PC-3 (cell line): Measurements from ENCODE around the gene ITCH. TPM values are rescaled to one million over a fixed set of nuclear protein-coding genes. Genes with fewer than 3 reads are reported as not detected.
"Not testable (repeated sequence)": the region's sequence is repeated elsewhere in the genome, so short reads cannot be mapped to it uniquely, and the experiment has no call there.

ENCODE experiments used
- ATAC-seq: fragments of 200-7000 bp; cut with Tn5 transposase; 2 replicates; pipeline ENCODE4 v1.9.1; 2020; ENCODE audit warnings: mild to moderate bottlenecking, moderate library complexity
- BruUV-seq: library from RNA; stranded (reverse); fragments of 400-500 nt; replicated peaks from 2 replicates; lab custom pipeline; 2021; lab: Mats Ljungman, UMichigan
- CTCF ChIA-PET: fragments of 300-600 bp; sonication (Branson Sonifier 250); formaldehyde crosslinking; loops from one replicate; lab custom pipeline; 2022; ENCODE audit warnings: antibody characterized with exemption; lab: Charles Lee
- POLR2A ChIA-PET: fragments of 300-600 bp; sonication (Branson Sonifier 250); formaldehyde crosslinking; loops from one replicate; lab custom pipeline; 2022; ENCODE audit warnings: antibody characterized with exemption; ENCODE audit not compliant: unreplicated experiment; lab: Charles Lee
- DNase-seq: peaks from one replicate; pipeline ENCODE4 v3.0.0-alpha.2; 2015
- H2AFZ ChIP-seq: fragments of 300-600 bp; sonication (generic); 2 replicates; pipeline ENCODE4 v1.6.0; 2016; ENCODE audit warnings: antibody characterized with exemption, low read length
- H3F3A ChIP-seq: fragments of 300-600 bp; sonication (generic); one replicate; pipeline ENCODE4 v1.6.0; 2017; ENCODE audit warnings: antibody characterized with exemption, low read length, control low read depth, mild to moderate bottlenecking; ENCODE audit not compliant: unreplicated experiment
- H3K27ac ChIP-seq: fragments of 300-600 bp; sonication (generic); 2 replicates; pipeline ENCODE4 v1.5.1; 2016; ENCODE audit warnings: mild to moderate bottlenecking, low read length
- H3K27me3 ChIP-seq: fragments of 300-600 bp; sonication (generic); 2 replicates; pipeline ENCODE4 v1.6.1; 2016; ENCODE audit warnings: low read length, mixed read lengths
- H3K36me3 ChIP-seq: fragments of 300-600 bp; sonication (generic); 2 replicates; pipeline ENCODE4 v1.6.1; 2016; ENCODE audit warnings: low read depth, mixed run types, low read length, mixed read lengths
- H3K4me1 ChIP-seq: fragments of 300-600 bp; sonication (generic); 2 replicates; pipeline ENCODE4 v1.5.1; 2016; ENCODE audit warnings: low read length; ENCODE audit not compliant: insufficient read depth
- H3K4me2 ChIP-seq: fragments of 300-600 bp; sonication (generic); 2 replicates; pipeline ENCODE4 v1.6.0; 2016; ENCODE audit warnings: low read length
- H3K4me3 ChIP-seq: fragments of 300-600 bp; sonication (generic); 2 replicates; pipeline ENCODE4 v1.5.1; 2016; ENCODE audit warnings: mild to moderate bottlenecking, low read length, mixed read lengths
- H3K79me2 ChIP-seq: fragments of 300-600 bp; sonication (generic); 2 replicates; pipeline ENCODE4 v1.6.1; 2017; ENCODE audit warnings: low read length, mixed read lengths
- H3K9ac ChIP-seq: fragments of 300-600 bp; sonication (generic); 2 replicates; pipeline ENCODE4 v1.6.0; 2016; ENCODE audit warnings: mild to moderate bottlenecking, low read length
- H3K9me2 ChIP-seq: fragments of 300-600 bp; sonication (generic); replicated peaks from 2 replicates; pipeline ENCODE4 v1.6.1; 2016; ENCODE audit warnings: mixed run types, low read length, mixed read lengths
- H3K9me3 ChIP-seq: fragments of 300-600 bp; sonication (generic); 2 replicates; pipeline ENCODE4 v1.6.1; 2016; ENCODE audit warnings: low read length, mixed read lengths
- H4K20me1 ChIP-seq: fragments of 300-600 bp; sonication (generic); 2 replicates; pipeline ENCODE4 v1.6.1; 2016; ENCODE audit warnings: low read length, mixed read lengths
- EZH2 ChIP-seq: fragments of 300-600 bp; sonication (generic); IDR thresholded peaks from one replicate; pipeline ENCODE4 v1.6.1; 2017; ENCODE audit warnings: antibody characterized with exemption, mild to moderate bottlenecking, low read length; ENCODE audit not compliant: unreplicated experiment
- EZH2phosphoT487 ChIP-seq: fragments of 300-600 bp; sonication (generic); IDR thresholded peaks from 2 replicates; pipeline ENCODE4 v1.6.1; 2018; ENCODE audit warnings: mild to moderate bottlenecking, antibody characterized with exemption, low read length, borderline replicate concordance
- intact Hi-C: fragments of 100-400 bp; cut with micrococcal nuclease; formaldehyde crosslinking; loops from 2 replicates; pipeline ENCODE4 v1.9.0; 2023
- total RNA-seq: library from RNA; depleted of rRNA; stranded (reverse); fragments of >200 nt; gene quantifications from 2 replicates; pipeline ENCODE4 v1.2.3, GENCODE V29; 2014
- TF ChIP-seq, protein P1 (sequence below): fragments of 300-600 bp; sonication (generic); conservative IDR thresholded peaks from 2 replicates; pipeline ENCODE4 v1.5.1; 2017; ENCODE audit warnings: antibody characterized with exemption, low read depth, mild to moderate bottlenecking, low read length

The ITCH gene
- total RNA-seq, 1 experiment from 2014 or later: 54.8 TPM

DNA sequence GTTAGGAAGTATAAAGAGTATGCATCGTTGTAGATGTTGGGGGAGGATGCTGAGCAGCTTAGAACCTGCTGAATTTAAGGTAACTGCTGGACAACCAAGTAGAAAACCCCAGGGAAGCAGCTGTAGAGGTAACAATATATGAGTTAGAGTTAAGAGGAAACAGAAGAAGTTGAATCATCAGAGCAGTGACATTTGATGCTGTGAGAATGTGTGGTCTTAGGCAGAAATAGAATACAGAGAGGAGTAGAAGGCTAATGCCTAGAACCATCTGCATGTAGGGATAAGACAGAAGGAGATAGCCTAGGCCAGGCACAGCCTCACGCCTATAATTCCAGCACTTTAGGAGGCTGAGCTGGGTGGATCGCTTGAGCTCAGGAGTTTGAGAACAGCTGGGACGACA, 130.6 kb downstream of the ITCH start:
- no peak for ATAC-seq
- ChIA-PET POLR2A (no interaction called here), CTCF (no interaction called here)
- Histone ChIP-seq H3K9me2 (no peaks in the 10 kb centered on the region), H3K4me3 (no peak overlapping the region), H3K9ac (no peak overlapping the region), H2AFZ (no peak overlapping the region), H3K4me1 (no peaks in the 10 kb centered on the region), H3K27ac (no peak overlapping the region), H3K79me2 (no peaks in the 10 kb centered on the region), H3K4me2 (no peak overlapping the region), H3F3A (no peaks in the 10 kb centered on the region), H3K9me3 (no peaks in the 10 kb centered on the region), H4K20me1 (peaks cover 4% of the 10 kb centered on the region; the same call in 1 of the 2 replicates), H3K36me3 (peaks cover 52% of the 10 kb centered on the region), H3K27me3 (no peaks in the 10 kb centered on the region)
- intact Hi-C loops: no loop called here
- TF ChIP-seq, protein P1, sequence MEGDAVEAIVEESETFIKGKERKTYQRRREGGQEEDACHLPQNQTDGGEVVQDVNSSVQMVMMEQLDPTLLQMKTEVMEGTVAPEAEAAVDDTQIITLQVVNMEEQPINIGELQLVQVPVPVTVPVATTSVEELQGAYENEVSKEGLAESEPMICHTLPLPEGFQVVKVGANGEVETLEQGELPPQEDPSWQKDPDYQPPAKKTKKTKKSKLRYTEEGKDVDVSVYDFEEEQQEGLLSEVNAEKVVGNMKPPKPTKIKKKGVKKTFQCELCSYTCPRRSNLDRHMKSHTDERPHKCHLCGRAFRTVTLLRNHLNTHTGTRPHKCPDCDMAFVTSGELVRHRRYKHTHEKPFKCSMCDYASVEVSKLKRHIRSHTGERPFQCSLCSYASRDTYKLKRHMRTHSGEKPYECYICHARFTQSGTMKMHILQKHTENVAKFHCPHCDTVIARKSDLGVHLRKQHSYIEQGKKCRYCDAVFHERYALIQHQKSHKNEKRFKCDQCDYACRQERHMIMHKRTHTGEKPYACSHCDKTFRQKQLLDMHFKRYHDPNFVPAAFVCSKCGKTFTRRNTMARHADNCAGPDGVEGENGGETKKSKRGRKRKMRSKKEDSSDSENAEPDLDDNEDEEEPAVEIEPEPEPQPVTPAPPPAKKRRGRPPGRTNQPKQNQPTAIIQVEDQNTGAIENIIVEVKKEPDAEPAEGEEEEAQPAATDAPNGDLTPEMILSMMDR: no peak
- no peak for TF ChIP-seq EZH2
- no peak for TF ChIP-seq EZH2phosphoT487
- no TSS peak for BruUV-seq
- DNase-seq: no peak

DNA sequence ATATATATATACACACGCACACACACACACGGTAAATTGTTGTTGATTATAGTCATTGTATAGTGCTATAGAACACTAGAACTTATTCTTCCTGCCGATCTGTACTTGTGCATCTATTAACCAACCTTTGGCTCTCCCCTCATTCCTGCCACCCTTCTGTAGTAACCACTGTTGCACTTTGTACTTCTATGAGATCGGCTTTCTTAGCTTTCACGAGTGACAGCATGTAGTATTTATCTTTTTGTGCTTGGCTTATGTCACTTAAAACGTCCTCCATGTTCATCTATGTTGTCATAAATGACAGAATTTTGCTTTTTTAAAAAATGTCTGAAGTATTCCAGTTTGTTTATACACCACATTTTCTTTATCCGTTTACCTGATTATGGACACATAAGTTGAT, 132.2 kb downstream of the ITCH start:
- BruUV-seq: no TSS peak
- Histone ChIP-seq H3K4me1 (no peaks in the 10 kb centered on the region), H3K27me3 (no peaks in the 10 kb centered on the region), H4K20me1 (peaks cover 4% of the 10 kb centered on the region; the same call in 1 of the 2 replicates), H3F3A (no peaks in the 10 kb centered on the region), H3K27ac (no peak overlapping the region), H3K9me3 (no peaks in the 10 kb centered on the region), H3K4me2 (no peak overlapping the region), H3K9ac (no peak overlapping the region), H3K9me2 (no peaks in the 10 kb centered on the region), H3K36me3 (peaks cover 46% of the 10 kb centered on the region), H2AFZ (no peak overlapping the region), H3K79me2 (peaks cover under 1% of the 10 kb centered on the region; the same call in 1 of the 2 replicates), H3K4me3 (no peak overlapping the region)
- ChIA-PET CTCF (no interaction called here), POLR2A (interaction anchor here (0.6 kb wide), 1 partner anchor 28 kb away, joined by 5 read pairs; no protein-coding TSS in a partner anchor)
- intact Hi-C loops: no loop called here
- DNase-seq: no peak
- no peak for ATAC-seq
- TF ChIP-seq, protein P1: no peak
- TF ChIP-seq EZH2 (no peak), EZH2phosphoT487 (no peak)

DNA sequence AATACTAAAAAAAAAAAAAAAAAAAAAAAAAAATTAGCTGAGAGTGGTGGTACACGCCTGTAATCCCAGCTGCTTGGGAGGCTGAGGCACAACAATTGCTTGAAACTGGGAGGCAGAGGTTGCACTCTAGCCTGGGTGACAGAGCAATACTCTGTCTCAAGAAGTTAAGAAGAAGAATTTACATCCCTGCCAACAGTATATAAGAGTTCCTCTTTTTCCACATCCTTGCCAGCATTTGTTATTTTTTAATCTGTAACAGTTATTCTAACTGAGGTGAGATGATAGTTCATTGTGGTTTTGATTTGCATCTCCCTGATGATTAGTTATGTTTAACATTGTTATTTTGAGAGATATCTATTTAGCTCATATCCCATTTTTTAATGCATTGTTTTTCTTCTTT, 132.8 kb downstream of the ITCH start:
- Histone ChIP-seq H3K4me1 (no peaks in the 10 kb centered on the region), H3K9me3 (no peaks in the 10 kb centered on the region), H3K4me3 (no peak overlapping the region), H2AFZ (no peak overlapping the region), H3K27ac (no peak overlapping the region), H3K4me2 (no peak overlapping the region), H3F3A (no peaks in the 10 kb centered on the region), H3K79me2 (peaks cover 7% of the 10 kb centered on the region; the same call in 1 of the 2 replicates), H4K20me1 (peaks cover 4% of the 10 kb centered on the region; the same call in 1 of the 2 replicates), H3K9ac (no peak overlapping the region), H3K27me3 (no peaks in the 10 kb centered on the region), H3K9me2 (no peaks in the 10 kb centered on the region), H3K36me3 (peaks cover 47% of the 10 kb centered on the region)
- CTCF ChIA-PET: no interaction called here
- DNase-seq (no peak), ATAC-seq (no peak)
- POLR2A ChIA-PET: no interaction called here
- no TSS peak for BruUV-seq
- intact Hi-C loops: no loop called here
- TF ChIP-seq, protein P1: no peak
- TF ChIP-seq EZH2: no peak
- TF ChIP-seq EZH2phosphoT487: no peak

DNA sequence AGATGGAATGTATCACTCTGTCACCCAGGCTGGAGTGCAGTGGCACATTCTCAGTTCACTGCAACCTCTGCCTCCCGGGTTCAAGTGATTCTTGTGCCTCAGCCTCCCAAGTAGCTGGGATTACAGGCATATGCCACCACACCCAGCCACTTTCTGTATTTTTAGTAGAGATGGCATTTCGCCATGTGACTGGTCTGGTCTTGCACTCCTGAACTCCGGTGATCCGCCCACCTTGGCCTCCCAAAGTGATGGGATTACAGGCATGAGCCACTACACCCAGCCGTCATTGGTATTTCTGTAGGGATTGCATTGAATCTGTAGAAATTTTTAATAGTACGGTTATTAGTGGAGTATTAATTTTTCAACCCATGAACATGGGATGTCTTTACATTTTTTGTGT, 134.5 kb downstream of the ITCH start:
- H3K9ac ChIP-seq, H3K4me3 ChIP-seq, H4K20me1 ChIP-seq, H3K4me2 ChIP-seq, H3K27me3 ChIP-seq, H2AFZ ChIP-seq, H3F3A ChIP-seq, BruUV-seq, H3K27ac ChIP-seq, H3K4me1 ChIP-seq, intact Hi-C loops, CTCF ChIA-PET, ATAC-seq, H3K79me2 ChIP-seq, H3K9me3 ChIP-seq, DNase-seq, H3K9me2 ChIP-seq: not testable (repeated sequence)
- peaks cover 37% of the 10 kb centered on the region for H3K36me3 ChIP-seq
- POLR2A ChIA-PET: interaction anchor here (0.9 kb wide), 1 partner anchor 25 kb away, joined by 5 read pairs; no protein-coding TSS in a partner anchor
